Colonic mucosa (tissue), 4 donors: ENCODE data around the gene MOSPD3. TPM values are rescaled to one million over a fixed set of nuclear protein-coding genes. Genes with fewer than 3 reads are reported as not detected.
"Not testable (repeated sequence)": the region's sequence is repeated elsewhere in the genome, so short reads cannot be mapped to it uniquely, and the experiment has no call there.

Source experiments
- DNase-seq: peaks from one replicate; pipeline ENCODE4 v3.0.0-alpha.2; 2020
- H3K27ac ChIP-seq: fragments of 200-600 bp; one replicate; pipeline ENCODE4 v1.8.0; 2021
- H3K27me3 ChIP-seq: fragments of 200-600 bp; one replicate; pipeline ENCODE4 v1.8.0; 2021
- H3K36me3 ChIP-seq: fragments of 200-600 bp; one replicate; pipeline ENCODE4 v1.8.0; 2021
- H3K4me1 ChIP-seq: fragments of 200-600 bp; one replicate; pipeline ENCODE4 v1.8.0; 2021; ENCODE audit warnings: mild to moderate bottlenecking
- H3K4me3 ChIP-seq: fragments of 200-600 bp; one replicate; pipeline ENCODE4 v1.8.0; 2021
- H3K9ac ChIP-seq, 2 donors: one replicate each; pipeline ENCODE4 v1.7.0; 2013; ENCODE audit warnings: control low read depth in 2 of 2, low read depth in 2 of 2, low read length in 2 of 2
- H3K9me3 ChIP-seq: fragments of 200-600 bp; one replicate; pipeline ENCODE4 v1.8.0; 2021
- intact Hi-C: fragments of 100-400 bp; cut with DNase I; formaldehyde crosslinking; loops from one replicate; pipeline ENCODE4 v1.14.1; 2022
- total RNA-seq, 2 donors: library from RNA; stranded (reverse); fragmentation: NEBNext Ultra II Directional in 1 of 2; extraction: Animal tissue kit (Norgen Biotek cat#: 25700) in 1 of 2; gene quantifications; one replicate each; pipeline ENCODE4 v1.2.1, GENCODE V29; 2021
- TF ChIP-seq, protein P1 (sequence below): fragments of 200-600 bp; IDR thresholded peaks from one replicate; pipeline ENCODE4 v1.8.0; 2022; ENCODE audit warnings: antibody characterized with exemption, mild to moderate bottlenecking
- donor health status: healthy.
- donor health status: DM: no; HTN: no; CAD: no.
- donor health status: DM: no; HTN: no; CAD: no.

MOSPD3 gene
- total RNA-seq, 2 donors from 2014 or later = 15.1 to 16.9 TPM

DNA sequence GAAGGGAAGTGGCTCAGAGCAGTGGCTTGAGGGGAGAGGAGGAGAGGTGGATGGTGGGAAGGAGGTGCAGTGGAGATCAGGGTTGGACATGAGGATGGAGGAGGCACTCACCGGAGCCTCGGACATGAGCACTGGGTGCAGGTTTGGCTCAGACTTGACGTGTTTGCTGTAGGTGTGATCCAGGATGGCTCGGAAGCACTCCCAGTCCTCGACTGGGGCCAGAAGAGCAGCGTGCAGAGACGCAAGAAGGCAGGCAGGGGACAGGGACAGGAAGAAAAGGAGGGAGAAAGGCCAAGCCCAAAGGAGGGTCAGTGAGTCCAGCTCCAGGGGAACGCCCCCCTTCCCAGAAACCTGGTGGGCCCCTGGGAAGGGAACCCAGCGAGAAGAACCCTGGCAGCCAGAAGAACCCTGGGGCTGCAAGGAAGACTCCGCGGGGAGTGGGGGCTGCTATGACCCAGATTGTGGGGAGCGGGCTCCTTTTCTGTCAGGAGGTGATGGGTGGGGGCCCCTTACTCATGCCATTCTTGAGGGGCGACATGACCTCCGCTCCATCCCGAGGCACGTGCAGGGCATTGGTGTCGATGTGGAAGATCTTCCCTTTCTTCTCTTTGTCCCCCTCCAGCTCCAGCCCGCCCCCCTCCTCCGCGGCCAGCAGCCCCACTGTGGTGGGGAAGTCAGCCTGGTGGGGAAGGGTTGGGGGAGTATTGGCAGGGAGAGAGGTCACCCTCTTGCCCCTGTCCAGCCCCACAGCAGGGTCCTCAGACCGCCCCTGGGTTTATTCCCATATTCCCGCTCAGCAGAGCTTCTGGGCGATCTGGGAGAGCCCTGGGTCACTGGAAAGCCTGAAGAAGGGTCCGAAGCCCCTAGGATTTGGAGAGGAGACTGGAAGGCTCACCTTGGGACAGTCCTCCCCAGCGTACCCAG, 42.8 kb downstream of the MOSPD3 start:
- no peaks in the 10 kb centered on the region for H3K36me3 ChIP-seq
- no peaks in the 10 kb centered on the region for H3K4me1 ChIP-seq
- H3K9me3 ChIP-seq = no peaks in the 10 kb centered on the region
- no peak for DNase-seq
- no peak overlapping the region for H3K4me3 ChIP-seq
- no peak overlapping the region for H3K9ac ChIP-seq
- H3K27me3 ChIP-seq = peaks cover 18% of the 10 kb centered on the region
- no peak overlapping the region for H3K27ac ChIP-seq
- TF ChIP-seq, protein P1, sequence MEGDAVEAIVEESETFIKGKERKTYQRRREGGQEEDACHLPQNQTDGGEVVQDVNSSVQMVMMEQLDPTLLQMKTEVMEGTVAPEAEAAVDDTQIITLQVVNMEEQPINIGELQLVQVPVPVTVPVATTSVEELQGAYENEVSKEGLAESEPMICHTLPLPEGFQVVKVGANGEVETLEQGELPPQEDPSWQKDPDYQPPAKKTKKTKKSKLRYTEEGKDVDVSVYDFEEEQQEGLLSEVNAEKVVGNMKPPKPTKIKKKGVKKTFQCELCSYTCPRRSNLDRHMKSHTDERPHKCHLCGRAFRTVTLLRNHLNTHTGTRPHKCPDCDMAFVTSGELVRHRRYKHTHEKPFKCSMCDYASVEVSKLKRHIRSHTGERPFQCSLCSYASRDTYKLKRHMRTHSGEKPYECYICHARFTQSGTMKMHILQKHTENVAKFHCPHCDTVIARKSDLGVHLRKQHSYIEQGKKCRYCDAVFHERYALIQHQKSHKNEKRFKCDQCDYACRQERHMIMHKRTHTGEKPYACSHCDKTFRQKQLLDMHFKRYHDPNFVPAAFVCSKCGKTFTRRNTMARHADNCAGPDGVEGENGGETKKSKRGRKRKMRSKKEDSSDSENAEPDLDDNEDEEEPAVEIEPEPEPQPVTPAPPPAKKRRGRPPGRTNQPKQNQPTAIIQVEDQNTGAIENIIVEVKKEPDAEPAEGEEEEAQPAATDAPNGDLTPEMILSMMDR = no peak
- intact Hi-C loops = no loop called here

DNA sequence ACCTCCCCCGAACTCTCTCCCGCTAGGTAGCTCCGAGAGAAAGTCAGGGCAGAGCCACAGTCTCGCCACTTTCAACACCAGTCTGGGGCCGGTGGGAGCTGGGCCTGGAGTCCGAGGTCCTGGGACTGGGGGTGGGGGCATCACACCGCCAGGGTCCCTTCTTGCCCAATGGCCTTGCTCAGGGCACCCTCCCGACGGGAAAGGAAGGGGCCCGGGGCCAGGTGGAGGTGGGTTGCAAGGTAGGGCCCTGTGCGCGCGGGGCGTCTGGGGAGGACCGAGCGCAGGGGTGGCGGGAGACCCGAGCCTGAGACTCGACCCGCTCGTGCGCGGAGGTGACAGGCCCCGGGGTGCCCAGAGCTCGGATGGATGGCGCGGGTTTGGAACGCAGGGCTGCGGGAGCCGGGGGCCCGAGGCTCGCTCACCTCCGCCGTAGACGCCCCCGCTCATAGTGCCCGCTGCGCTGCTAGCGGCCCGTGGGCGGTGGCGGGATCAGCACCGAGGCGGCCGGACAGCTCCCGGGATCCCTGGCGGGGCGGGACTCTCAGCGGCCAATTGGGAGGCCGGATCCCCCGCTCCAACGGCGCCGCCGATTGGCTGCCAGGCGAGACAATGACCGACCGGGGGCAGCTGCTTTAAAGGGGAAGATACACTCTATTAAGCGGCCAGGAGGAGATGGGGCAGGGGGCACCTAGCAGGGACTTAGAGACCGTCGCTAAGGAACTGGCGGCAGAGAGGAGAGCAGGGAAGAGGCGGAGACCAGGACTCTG, 43.8 kb downstream of the MOSPD3 start, which contains the start of gene ACTL6B:
TSS of gene ACTL6B (minus strand) at position 541 of the 767 bp plus-strand sequence. CDS start at position 447, 94 bp downstream.
- TF ChIP-seq, protein P1 = no peak
- H3K27ac ChIP-seq = no peak within 1 kb of the TSS
- H3K27me3 ChIP-seq = peaks cover 18% of the 10 kb centered on the region
- H3K4me1 ChIP-seq = no peaks in the 10 kb centered on the region
- intact Hi-C loops = no loop called here
- no peak within 1 kb of the TSS for H3K9ac ChIP-seq
- no peaks in the 10 kb centered on the region for H3K9me3 ChIP-seq
- peak; percentile 57 for DNase-seq
- no peaks in the 10 kb centered on the region for H3K36me3 ChIP-seq
- H3K4me3 ChIP-seq = no peak within 1 kb of the TSS

DNA sequence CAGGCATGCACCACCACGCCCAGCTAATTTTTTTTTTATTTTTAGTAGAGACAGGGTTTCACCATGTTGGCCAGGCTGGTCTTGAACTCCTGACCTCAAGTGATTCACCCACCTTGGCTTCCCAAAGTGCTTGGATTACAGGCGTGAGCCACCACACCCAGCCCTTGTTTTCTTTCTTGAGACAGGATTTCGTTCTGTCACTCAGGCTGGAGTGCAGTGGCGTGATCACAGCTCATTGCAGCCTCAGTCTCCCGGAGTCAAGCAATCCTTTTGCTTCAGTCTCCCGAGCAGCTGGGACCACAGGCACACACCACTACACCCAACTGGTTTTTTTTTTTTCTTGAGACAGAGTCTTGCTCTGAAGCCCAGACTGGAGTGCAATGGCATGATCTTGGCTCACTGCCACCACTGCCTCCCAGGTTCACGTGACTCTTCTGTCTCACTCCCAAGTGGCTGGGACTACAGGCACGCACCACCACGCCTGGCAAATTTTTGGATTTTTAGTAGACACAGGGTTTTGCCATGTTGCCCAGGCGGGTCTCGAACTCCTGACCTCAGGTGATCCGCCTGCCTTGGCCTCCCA, 49.9 kb downstream of the MOSPD3 start:
- H3K9ac ChIP-seq, H3K27ac ChIP-seq, H3K36me3 ChIP-seq, intact Hi-C loops, DNase-seq, H3K9me3 ChIP-seq, H3K4me1 ChIP-seq, H3K4me3 ChIP-seq, H3K27me3 ChIP-seq: not testable (repeated sequence)

Other genes starting within 250 kb of the MOSPD3 start
- 1 to 10 TPM; 1.2 to 3.1 TPM for gene PILRA, start 239.1 kb upstream of the MOSPD3 start, total RNA-seq
- 1 to 10 TPM; 1.1 to 1.3 TPM for gene ZCWPW1, start 183.8 kb upstream of the MOSPD3 start, total RNA-seq
- 10 to 100 TPM; 27.2 to 39.1 TPM for gene MEPCE, start 182.7 kb upstream of the MOSPD3 start, total RNA-seq
- gene PPP1R35, start 176.0 kb upstream of the MOSPD3 start, total RNA-seq = 10 to 100 TPM; 38.8 to 50.5 TPM
- gene SPACDR, start 148.3 kb upstream of the MOSPD3 start, total RNA-seq = under 1 TPM; 0.54 to 0.74 TPM
- 10 to 100 TPM; 56.1 to 56.3 TPM for gene TSC22D4, start 133.3 kb upstream of the MOSPD3 start, total RNA-seq
- under 1 TPM; 0.44 to 0.69 TPM for gene NYAP1, start 128.6 kb upstream of the MOSPD3 start, total RNA-seq
- 10 to 100 TPM; 81.3 to 97.4 TPM for gene AGFG2, start 73.3 kb upstream of the MOSPD3 start, total RNA-seq
- gene SAP25, start 38.6 kb upstream of the MOSPD3 start, total RNA-seq = 1 to 10 TPM in 1 of 2 donors, under 1 TPM in 1; 0.69 to 5.5 TPM
- gene LRCH4, start 26.4 kb upstream of the MOSPD3 start, total RNA-seq = 10 to 100 TPM; 59.0 to 65.4 TPM
- gene FBXO24, start 26.2 kb upstream of the MOSPD3 start, total RNA-seq = 1 to 10 TPM in 1 of 2 donors, under 1 TPM in 1; 0.21 to 1.8 TPM
- 10 to 100 TPM; 14.7 to 23.1 TPM for gene PCOLCE, start 10.2 kb upstream of the MOSPD3 start, total RNA-seq
- gene TFR2, start 29.0 kb downstream of the MOSPD3 start, total RNA-seq = 1 to 10 TPM; 1.8 to 2.3 TPM
- under 1 TPM in 1 of 2 donors, not detected in 1; 0.29 TPM for gene ACTL6B, start 43.9 kb downstream of the MOSPD3 start, total RNA-seq
- 100 to 1,000 TPM; 292 to 312 TPM for gene GNB2, start 61.2 kb downstream of the MOSPD3 start, total RNA-seq
- gene GIGYF1, start 81.7 kb downstream of the MOSPD3 start, total RNA-seq = 10 to 100 TPM; 20.9 to 33.4 TPM
- 10 to 100 TPM; 28.8 to 43.4 TPM for gene POP7, start 93.6 kb downstream of the MOSPD3 start, total RNA-seq
- gene EPO, start 107.9 kb downstream of the MOSPD3 start, total RNA-seq = not detected
- not detected for gene ZAN, start 121.1 kb downstream of the MOSPD3 start, total RNA-seq
- 10 to 100 TPM; 43.1 to 75.9 TPM for gene EPHB4, start 215.0 kb downstream of the MOSPD3 start, total RNA-seq
- gene SLC12A9, start 240.2 kb downstream of the MOSPD3 start, total RNA-seq = 10 to 100 TPM; 24.1 to 35.9 TPM